Activated T-cell treated with anti-CD3 and anti-CD28 coated beads, Interleukin-2, amount 50 U/mL, for 4 hours (primary cell): ENCODE measurements around the gene ZNF648. TPM values are rescaled to one million over a fixed set of nuclear protein-coding genes. Genes with fewer than 3 reads are reported as not detected.
"Not testable (repeated sequence)": the region's sequence is repeated elsewhere in the genome, so short reads cannot be mapped to it uniquely, and the experiment has no call there.

ENCODE experiments used
- ATAC-seq, 2 donors: fragments of 200-7000 bp; cut with Tn5 transposase; one replicate each; pipeline ENCODE4 v1.10.0; 2021
- DNase-seq: peaks from one replicate; pipeline ENCODE4 v3.0.0-alpha.2; 2020
- H3K27me3 Mint-ChIP-seq: one replicate; pipeline ENCODE4 v1.8.0; 2021; ENCODE audit warnings: low read depth, mixed read lengths
- H3K36me3 Mint-ChIP-seq: one replicate; pipeline ENCODE4 v1.8.0; 2022; ENCODE audit warnings: mixed read lengths; ENCODE audit not compliant: insufficient read depth
- H3K4me1 Mint-ChIP-seq: one replicate; pipeline ENCODE4 v1.8.0; 2021; ENCODE audit warnings: low read depth, mixed read lengths
- H3K4me3 Mint-ChIP-seq: one replicate; pipeline ENCODE4 v1.8.0; 2021; ENCODE audit warnings: mild to moderate bottlenecking, moderate library complexity, mixed read lengths
- H3K9me3 Mint-ChIP-seq: one replicate; pipeline ENCODE4 v1.8.0; 2021; ENCODE audit warnings: mixed read lengths
- total RNA-seq, 3 donors: library from RNA; stranded (reverse); gene quantifications; one replicate each; pipeline ENCODE4 v1.2.1, GENCODE V29; 2021

The ZNF648 gene
- total RNA-seq, 3 donors from 2014 or later: not detected

- peak overlapping the region; percentile 90 for H3K4me3 Mint-ChIP-seq
- no peaks in the 10 kb centered on the region for H3K9me3 Mint-ChIP-seq
- H3K36me3 Mint-ChIP-seq: peaks cover 5% of the 10 kb centered on the region
- ATAC-seq (peak; percentile 95 to 96), DNase-seq (peak; percentile 97)
- H3K27me3 Mint-ChIP-seq: no peaks in the 10 kb centered on the region
- H3K4me1 Mint-ChIP-seq: peaks cover 14% of the 10 kb centered on the region
Measured at GRCh38 chr1:182029379-182030331, 31.9 kb downstream of the ZNF648 start.

GRCh38 chr1:182029002-182029378, 32.5 kb downstream of the ZNF648 start:
- DNase-seq (no peak), ATAC-seq (no peak)
- Mint-ChIP-seq H3K27me3 (no peaks in the 10 kb centered on the region), H3K9me3 (no peaks in the 10 kb centered on the region), H3K4me1 (peaks cover 14% of the 10 kb centered on the region), H3K36me3 (peaks cover 5% of the 10 kb centered on the region), H3K4me3 (peak overlapping the region; percentile 90)

- H3K9me3 Mint-ChIP-seq: peaks cover 3% of the 10 kb centered on the region
- H3K27me3 Mint-ChIP-seq: peaks cover 2% of the 10 kb centered on the region
- DNase-seq: no peak
- H3K36me3 Mint-ChIP-seq: no peaks in the 10 kb centered on the region
- H3K4me1 Mint-ChIP-seq: no peaks in the 10 kb centered on the region
- ATAC-seq: no peak
- H3K4me3 Mint-ChIP-seq: no peak overlapping the region
Measured at GRCh38 chr1:182015360-182015759, 46.2 kb downstream of the ZNF648 start.

GRCh38 chr1:182010800-182011370, 50.6 kb downstream of the ZNF648 start:
- H3K9me3 Mint-ChIP-seq: peaks cover 18% of the 10 kb centered on the region
- not testable (repeated sequence) for H3K36me3 Mint-ChIP-seq, H3K27me3 Mint-ChIP-seq, H3K4me3 Mint-ChIP-seq, ATAC-seq, DNase-seq, H3K4me1 Mint-ChIP-seq

- not testable (repeated sequence) for H3K27me3 Mint-ChIP-seq, H3K36me3 Mint-ChIP-seq, ATAC-seq, H3K4me1 Mint-ChIP-seq, H3K4me3 Mint-ChIP-seq, DNase-seq
- H3K9me3 Mint-ChIP-seq: peaks cover 18% of the 10 kb centered on the region
Measured at GRCh38 chr1:182005398-182005797, 56.1 kb downstream of the ZNF648 start.

GRCh38 chr1:182004601-182005000, 56.9 kb downstream of the ZNF648 start:
- no peak for ATAC-seq
- H3K27me3 Mint-ChIP-seq: peaks cover 10% of the 10 kb centered on the region
- DNase-seq: no peak
- peaks cover 17% of the 10 kb centered on the region for H3K9me3 Mint-ChIP-seq
- H3K4me3 Mint-ChIP-seq: no peak overlapping the region
- no peaks in the 10 kb centered on the region for H3K4me1 Mint-ChIP-seq
- peaks cover 1% of the 10 kb centered on the region for H3K36me3 Mint-ChIP-seq
